Endothelial cell (in vitro differentiated cells): Measurements from ENCODE around the gene IMPDH1. TPM values are rescaled to one million over a fixed set of nuclear protein-coding genes. Genes with fewer than 3 reads are reported as not detected.

Experiments used
- DNase-seq: peaks from one replicate; pipeline ENCODE4 v3.0.0; 2021; ENCODE audit warnings: low spot score
- H3K27ac Mint-ChIP-seq: one replicate; pipeline ENCODE4 v1.8.0; 2021; ENCODE audit warnings: mixed read lengths, inconsistent platforms; ENCODE audit not compliant: unreplicated experiment
- H3K27me3 Mint-ChIP-seq: one replicate; pipeline ENCODE4 v1.8.0; 2021; ENCODE audit warnings: mild to moderate bottlenecking, moderate library complexity, mixed read lengths, inconsistent platforms; ENCODE audit not compliant: unreplicated experiment
- H3K36me3 Mint-ChIP-seq: one replicate; pipeline ENCODE4 v1.8.0; 2021; ENCODE audit warnings: mild to moderate bottlenecking, low read depth, mixed read lengths, inconsistent platforms; ENCODE audit not compliant: unreplicated experiment
- H3K4me1 Mint-ChIP-seq: one replicate; pipeline ENCODE4 v1.8.0; 2021; ENCODE audit warnings: mild to moderate bottlenecking, mixed read lengths, inconsistent platforms; ENCODE audit not compliant: unreplicated experiment
- H3K4me3 Mint-ChIP-seq: one replicate; pipeline ENCODE4 v1.8.0; 2021; ENCODE audit warnings: mild to moderate bottlenecking, mixed read lengths, inconsistent platforms; ENCODE audit not compliant: unreplicated experiment
- H3K9me3 Mint-ChIP-seq: one replicate; pipeline ENCODE4 v1.8.0; 2021; ENCODE audit warnings: mixed read lengths, inconsistent platforms; ENCODE audit not compliant: unreplicated experiment
- CTCF ChIP-seq: fragments of 200-600 bp; sonication (generic); IDR thresholded peaks from one replicate; pipeline ENCODE4 v1.5.0; 2021; ENCODE audit warnings: antibody characterized with exemption; ENCODE audit not compliant: unreplicated experiment
- total RNA-seq: library from RNA; stranded (reverse); fragmentation: NEBNext Ultra II Directional; extraction: Animal tissue kit (Norgen Biotek cat#: 25700); gene quantifications from one replicate; pipeline ENCODE4 v1.2.1, GENCODE V29; 2021; ENCODE audit not compliant: unreplicated experiment

The IMPDH1 gene
- total RNA-seq, 1 donor from 2014 or later = 7.5 TPM

- no peak for TF ChIP-seq CTCF
- Mint-ChIP-seq H3K9me3 (no peaks in the 10 kb centered on the region), H3K4me3 (no peak overlapping the region), H3K27ac (no peak overlapping the region), H3K27me3 (no peaks in the 10 kb centered on the region), H3K36me3 (no peaks in the 10 kb centered on the region), H3K4me1 (peaks cover 3% of the 10 kb centered on the region)
- no peak for DNase-seq
Measured at GRCh38 chr7:128443831-128444600, 34.2 kb upstream of the IMPDH1 start.

- H3K9me3 Mint-ChIP-seq = no peaks in the 10 kb centered on the region
- peaks cover 3% of the 10 kb centered on the region for H3K4me1 Mint-ChIP-seq
- no peak for DNase-seq
- H3K4me3 Mint-ChIP-seq = no peak overlapping the region
- no peak for TF ChIP-seq CTCF
- no peaks in the 10 kb centered on the region for H3K36me3 Mint-ChIP-seq
- H3K27me3 Mint-ChIP-seq = no peaks in the 10 kb centered on the region
- no peak overlapping the region for H3K27ac Mint-ChIP-seq
Measured at GRCh38 chr7:128442356-128442755, 32.6 kb upstream of the IMPDH1 start.

- Mint-ChIP-seq H3K9me3 (no peaks in the 10 kb centered on the region), H3K36me3 (no peaks in the 10 kb centered on the region), H3K4me3 (no peak overlapping the region), H3K27ac (no peak overlapping the region), H3K4me1 (no peaks in the 10 kb centered on the region), H3K27me3 (no peaks in the 10 kb centered on the region)
- no peak for TF ChIP-seq CTCF
- no peak for DNase-seq
Measured at GRCh38 chr7:128437426-128438332, 27.9 kb upstream of the IMPDH1 start.

- Mint-ChIP-seq H3K27me3 (no peaks in the 10 kb centered on the region), H3K9me3 (no peaks in the 10 kb centered on the region), H3K27ac (no peak overlapping the region), H3K4me1 (no peaks in the 10 kb centered on the region), H3K36me3 (no peaks in the 10 kb centered on the region), H3K4me3 (no peak overlapping the region)
- no peak for DNase-seq
- no peak for TF ChIP-seq CTCF
Measured at GRCh38 chr7:128435327-128435686, 25.5 kb upstream of the IMPDH1 start.
